ENCODE results near the gene SKIDA1.

Gene SKIDA1

DNA sequence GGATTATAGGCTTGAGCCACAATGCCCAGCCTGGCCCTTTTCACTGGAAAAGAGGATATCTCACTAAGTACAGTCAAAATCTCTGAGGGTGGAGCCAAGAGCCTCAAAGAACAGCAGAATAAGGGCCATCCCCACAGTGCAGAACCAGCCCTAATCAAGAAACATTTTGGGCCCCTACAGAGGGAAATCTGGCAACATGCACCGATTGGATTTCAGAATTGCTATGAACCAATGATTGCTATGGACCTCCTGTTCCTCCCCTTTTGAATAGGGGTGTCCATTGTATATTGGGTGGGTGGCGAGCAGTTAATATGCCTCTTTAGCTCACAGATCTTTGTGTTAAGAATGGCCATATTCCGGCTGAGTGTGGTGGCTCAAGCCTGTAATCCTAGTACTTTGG is 42.7 kb downstream of the SKIDA1 start:
- DNase-seq (ENCODE audit: low spot score) = no peak

DNA sequence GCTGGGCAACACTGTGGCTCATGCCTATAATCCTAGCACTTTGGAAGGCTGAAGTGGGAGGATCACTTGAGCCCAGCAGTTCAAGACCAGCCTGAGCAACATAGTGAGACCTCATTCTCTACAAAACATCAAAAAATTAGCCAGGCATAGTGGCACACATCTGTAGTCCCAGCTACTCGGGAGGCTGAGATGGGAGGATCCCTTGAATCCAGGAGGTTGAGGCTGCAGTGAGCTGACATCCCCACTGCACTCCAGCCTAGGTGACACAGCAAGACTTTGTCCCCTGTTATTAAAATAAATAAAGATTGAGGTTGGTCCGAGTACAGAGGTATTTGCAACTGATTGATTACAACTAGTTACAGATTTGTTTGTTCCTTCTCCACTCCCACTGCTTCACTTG is 44.1 kb downstream of the SKIDA1 start:
- DNase-seq (ENCODE audit: low spot score) = no peak

DNA sequence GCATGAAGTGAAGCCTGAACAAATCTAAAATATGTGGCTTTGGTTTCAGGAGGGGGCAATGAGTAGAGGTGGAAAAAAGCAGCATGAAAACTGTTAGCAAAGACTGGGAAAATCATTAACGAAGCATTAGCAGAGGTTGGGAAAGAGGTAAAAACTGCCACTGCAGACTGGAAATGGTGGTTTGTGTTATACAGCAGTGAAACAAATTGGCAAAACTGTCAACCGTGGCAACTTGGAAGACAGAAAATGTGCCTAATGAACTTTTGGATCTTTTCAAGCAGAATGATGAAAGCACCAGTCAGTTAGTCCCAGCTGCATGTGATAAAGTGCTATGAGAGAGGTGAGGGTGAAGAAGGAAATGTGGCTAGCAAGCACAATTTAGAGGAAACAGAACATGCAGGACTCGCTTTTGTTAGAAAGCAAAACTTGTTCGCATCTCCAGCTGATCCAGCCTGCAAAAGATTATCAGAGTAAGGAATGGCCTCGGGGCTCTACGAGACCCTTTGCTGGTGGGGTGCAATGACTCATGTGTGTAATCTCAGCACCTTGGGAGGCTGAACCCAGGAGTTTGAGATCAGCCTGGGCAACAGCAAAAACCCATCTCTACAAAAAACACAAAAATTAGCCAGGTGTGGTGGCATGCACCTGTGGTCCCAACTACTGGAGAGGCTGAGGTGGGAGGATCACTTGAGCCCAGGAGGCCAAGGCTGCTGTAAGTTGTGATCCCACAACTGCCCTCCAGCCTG is 45.7 kb downstream of the SKIDA1 start:
- no peak for DNase-seq (ENCODE audit: low spot score)

GRCh38 chr10:21475393-21475792 is 50.1 kb downstream of the SKIDA1 start:
- DNase-seq (ENCODE audit: low spot score) = no peak

DNA sequence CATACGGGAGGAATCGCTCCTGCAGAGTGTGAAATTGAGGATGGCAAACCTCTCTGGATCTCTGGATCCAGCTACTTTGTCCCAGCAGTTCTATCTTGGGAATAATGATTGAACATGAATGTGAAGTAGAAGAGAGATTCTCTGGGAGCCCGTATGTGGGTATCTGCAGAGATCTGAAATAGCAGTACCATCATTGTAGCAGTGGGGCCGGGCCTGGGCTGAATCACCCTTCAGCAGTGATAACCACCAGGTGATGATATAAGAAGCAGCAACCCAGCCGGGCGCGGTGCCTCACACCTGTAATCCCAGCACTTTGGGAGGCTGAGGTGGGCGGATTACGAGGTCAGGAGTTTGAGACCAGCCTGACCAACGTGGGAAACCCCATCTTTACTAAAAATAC is 51.9 kb downstream of the SKIDA1 start:
- no peak for DNase-seq (ENCODE audit: low spot score)

GRCh38 chr10:21473135-21473534 is 52.3 kb downstream of the SKIDA1 start:
- no peak for DNase-seq (ENCODE audit: low spot score)

DNA sequence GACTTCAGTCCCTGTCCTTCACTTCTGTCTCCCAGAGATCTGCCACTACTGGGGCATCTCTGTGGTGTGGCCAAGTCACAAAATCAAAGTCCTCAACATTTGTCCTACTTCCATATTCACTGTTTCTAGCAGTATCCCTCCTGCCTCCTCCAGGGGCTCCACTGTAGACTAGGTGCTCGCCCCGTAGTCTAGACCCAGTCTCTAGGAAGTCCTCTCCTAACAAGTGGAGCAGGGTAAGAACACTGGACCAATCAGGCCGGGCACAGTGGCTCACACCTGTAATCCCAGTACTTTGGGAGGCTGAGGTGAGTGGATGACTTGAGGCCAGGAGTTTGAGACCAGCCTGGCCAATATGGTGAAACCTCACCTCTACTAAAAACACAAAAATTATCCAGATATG is 57.4 kb downstream of the SKIDA1 start:
- DNase-seq (ENCODE audit: low spot score) = no peak

DNA sequence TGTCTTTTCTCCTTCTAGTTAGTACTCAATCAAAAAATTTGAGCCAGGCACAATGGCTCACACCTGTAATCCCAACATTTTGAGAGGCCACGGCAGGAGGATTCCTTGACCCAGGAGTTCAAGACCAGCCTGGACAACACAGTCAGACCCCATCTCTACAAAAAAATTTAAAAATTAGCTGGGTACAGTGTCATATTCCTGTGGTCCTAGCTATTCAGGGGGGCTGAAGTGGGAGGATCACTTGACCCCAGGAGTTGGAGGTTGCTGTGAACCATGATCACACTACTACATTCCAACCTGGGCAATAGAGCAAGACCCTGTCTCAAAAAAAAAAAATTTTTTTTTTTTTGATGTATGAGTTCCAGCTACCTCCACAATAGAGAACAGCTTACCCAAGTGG is 57.8 kb downstream of the SKIDA1 start:
- no peak for DNase-seq (ENCODE audit: low spot score)

DNA sequence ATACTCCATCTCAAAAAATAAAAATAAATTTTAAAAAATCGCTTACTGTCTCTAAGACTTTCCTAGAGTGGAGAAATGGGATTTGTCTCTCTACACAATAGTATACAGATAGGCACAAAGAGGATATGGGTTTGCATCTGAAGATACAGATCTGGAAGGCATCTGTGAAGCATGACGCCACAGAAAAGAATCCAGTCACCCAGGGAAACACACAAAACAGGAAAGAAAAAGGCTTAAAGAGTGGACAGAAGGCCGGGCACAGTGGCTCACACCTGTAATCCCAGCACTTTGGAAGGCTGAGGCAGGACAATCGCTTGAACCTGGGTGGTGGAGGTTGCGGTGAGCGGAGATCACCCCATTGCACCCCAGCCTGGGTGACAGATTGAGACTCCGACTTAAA is 61.3 kb downstream of the SKIDA1 start:
- DNase-seq (ENCODE audit: low spot score) = no peak

All from activated CD4-positive, alpha-beta T cell treated with anti-CD3 and anti-CD28 coated beads, Interleukin-2, Interleukin-4, amounts not matched to agents 100 ng/mL and 50 ng/mL, durations not matched to agents 16 hours and 8 hours (primary cell).